ENCODE measurements around the gene MOBP.

DNA sequence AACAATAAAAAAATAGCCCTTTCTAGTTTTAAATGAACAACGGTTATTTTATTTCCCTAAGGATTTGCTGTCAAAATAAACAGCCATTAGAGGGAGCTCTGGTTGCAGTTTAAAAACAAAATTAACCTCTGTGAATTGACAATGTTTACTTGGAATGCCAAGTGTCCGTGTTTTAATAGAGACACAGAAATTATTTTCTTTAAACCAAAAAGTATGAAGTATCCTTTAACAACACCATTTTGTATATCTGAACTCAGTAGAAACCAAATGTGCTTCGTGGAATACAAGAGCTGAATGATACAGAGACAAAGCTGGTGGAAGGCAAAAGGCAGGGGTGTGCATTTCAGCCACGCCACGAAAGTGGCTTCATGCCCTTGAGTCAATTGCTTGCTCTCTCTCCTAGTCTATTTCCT is 74.4 kb downstream of the MOBP start:
- TF ChIP-seq, protein P1, sequence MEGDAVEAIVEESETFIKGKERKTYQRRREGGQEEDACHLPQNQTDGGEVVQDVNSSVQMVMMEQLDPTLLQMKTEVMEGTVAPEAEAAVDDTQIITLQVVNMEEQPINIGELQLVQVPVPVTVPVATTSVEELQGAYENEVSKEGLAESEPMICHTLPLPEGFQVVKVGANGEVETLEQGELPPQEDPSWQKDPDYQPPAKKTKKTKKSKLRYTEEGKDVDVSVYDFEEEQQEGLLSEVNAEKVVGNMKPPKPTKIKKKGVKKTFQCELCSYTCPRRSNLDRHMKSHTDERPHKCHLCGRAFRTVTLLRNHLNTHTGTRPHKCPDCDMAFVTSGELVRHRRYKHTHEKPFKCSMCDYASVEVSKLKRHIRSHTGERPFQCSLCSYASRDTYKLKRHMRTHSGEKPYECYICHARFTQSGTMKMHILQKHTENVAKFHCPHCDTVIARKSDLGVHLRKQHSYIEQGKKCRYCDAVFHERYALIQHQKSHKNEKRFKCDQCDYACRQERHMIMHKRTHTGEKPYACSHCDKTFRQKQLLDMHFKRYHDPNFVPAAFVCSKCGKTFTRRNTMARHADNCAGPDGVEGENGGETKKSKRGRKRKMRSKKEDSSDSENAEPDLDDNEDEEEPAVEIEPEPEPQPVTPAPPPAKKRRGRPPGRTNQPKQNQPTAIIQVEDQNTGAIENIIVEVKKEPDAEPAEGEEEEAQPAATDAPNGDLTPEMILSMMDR (IDR thresholded peaks at IDR 0.05; ENCODE audit: low read depth, low read length), result peak; percentile 79
- no peak for TF ChIP-seq EZH2phosphoT487 (IDR thresholded peaks at IDR 0.05; ENCODE audit: low read depth)

All from OCI-LY3 (cell line).